NCI-H2196 treated with DMSO at 0.1 percent for 48 hours (cell line): Measurements from ENCODE around the gene ARR3.
A peak's percentile ranks its signal among the peaks of the same experiment; 100 is the strongest.
"Not testable (repeated sequence)": the region's sequence is repeated elsewhere in the genome, so short reads cannot be mapped to it uniquely, and the experiment has no call there.

ENCODE experiments used
- DNase-seq: peaks from one replicate; lab custom pipeline; 2025; ENCODE audit not compliant: unreplicated experiment; lab: John Stamatoyannopoulos, UW

Gene ARR3

DNA sequence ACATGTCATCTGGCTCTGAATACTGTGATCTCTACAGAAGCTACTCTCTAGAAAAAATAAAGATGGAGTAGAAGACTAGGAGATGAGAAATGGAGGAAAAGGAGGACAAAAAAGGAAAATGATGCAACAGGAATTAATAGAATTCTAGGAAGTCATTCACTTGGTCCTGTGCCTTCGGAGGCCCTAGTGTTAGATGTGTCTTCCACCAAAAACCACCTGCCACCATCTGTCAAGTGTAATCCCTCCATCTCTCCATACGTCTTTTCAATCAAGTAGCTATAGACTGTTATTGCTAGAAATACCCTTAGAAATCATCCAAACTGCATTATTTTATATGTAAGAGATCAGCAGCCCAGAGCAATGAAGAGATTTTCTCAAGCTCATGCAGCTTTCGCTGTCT, 10.9 kb downstream of the ARR3 start:
- DNase-seq = no peak

DNA sequence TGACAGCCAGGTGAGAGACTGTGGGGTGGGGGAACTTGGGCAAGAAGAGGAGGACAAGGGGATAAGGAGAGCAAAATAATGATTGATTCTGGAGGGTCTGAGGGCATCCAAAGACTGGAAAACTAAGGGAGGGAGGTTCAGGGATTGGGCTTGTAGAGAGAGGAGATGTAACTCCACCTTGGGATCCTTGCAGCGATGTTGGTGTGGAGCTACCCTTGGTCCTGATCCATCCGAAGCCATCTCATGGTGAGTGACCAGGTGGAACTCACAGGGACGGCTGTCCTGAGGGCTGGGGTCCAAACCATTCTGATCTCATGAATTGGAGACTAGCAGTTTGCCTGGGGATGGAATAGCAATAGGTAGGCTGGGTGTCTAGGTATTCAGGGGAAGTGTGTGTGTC, 12.4 kb downstream of the ARR3 start:
- DNase-seq = no peak

DNA sequence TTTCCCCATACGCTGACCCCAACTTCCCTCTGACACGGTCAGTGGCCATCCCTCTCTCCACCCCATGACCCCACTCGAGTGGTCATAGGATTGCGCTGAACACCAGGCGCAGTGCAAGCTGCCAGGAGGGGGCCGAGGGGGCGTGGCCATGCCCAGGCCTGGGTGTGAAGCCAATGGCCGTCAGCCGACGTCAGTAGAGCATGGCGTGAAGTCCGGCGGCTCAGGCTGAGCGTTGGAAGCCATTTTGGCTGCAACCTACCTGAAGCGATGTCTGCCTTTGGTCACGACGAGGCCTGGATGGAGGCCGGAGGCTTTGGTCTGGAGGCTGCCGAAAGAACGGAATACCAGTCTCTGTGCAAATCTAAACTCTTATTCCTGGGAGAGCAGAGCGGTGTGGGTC, 13.8 kb downstream of the ARR3 start, which contains the start of gene RAB41:
RAB41 (plus strand) TSS at position 222 of the 400 bp plus-strand sequence; CDS start at position 268, 46 bp downstream.
- no peak for DNase-seq

DNA sequence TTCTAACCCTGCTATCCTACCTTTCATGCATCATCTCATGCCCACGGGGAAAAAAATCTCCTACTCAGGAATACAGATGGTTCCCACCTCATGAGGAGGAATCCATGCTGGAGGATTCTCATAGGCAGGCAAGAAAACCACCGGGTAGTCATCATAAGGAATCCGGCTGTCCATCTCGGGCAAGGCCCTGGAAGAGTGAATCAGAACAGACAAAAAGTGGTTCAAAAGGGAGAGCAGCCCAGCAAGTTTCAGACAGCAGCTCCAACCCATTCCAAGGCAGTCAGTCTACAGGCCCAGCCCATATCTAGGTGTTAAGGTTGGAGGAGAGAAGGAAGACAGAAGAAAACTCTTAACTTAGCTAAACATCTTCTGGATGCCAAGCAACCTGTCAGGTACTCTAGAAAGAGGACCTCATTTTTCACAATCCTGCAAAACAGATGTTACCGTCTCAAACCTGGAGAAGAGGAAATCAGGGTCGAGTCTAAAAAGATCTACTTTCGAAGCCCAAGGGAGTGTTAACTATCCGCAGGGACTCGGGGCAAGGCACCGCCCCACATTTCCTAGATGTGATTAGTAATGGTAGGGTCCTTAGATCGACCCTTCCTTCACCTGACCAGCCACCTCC, 21.1 kb downstream of the ARR3 start:
- no peak for DNase-seq

DNA sequence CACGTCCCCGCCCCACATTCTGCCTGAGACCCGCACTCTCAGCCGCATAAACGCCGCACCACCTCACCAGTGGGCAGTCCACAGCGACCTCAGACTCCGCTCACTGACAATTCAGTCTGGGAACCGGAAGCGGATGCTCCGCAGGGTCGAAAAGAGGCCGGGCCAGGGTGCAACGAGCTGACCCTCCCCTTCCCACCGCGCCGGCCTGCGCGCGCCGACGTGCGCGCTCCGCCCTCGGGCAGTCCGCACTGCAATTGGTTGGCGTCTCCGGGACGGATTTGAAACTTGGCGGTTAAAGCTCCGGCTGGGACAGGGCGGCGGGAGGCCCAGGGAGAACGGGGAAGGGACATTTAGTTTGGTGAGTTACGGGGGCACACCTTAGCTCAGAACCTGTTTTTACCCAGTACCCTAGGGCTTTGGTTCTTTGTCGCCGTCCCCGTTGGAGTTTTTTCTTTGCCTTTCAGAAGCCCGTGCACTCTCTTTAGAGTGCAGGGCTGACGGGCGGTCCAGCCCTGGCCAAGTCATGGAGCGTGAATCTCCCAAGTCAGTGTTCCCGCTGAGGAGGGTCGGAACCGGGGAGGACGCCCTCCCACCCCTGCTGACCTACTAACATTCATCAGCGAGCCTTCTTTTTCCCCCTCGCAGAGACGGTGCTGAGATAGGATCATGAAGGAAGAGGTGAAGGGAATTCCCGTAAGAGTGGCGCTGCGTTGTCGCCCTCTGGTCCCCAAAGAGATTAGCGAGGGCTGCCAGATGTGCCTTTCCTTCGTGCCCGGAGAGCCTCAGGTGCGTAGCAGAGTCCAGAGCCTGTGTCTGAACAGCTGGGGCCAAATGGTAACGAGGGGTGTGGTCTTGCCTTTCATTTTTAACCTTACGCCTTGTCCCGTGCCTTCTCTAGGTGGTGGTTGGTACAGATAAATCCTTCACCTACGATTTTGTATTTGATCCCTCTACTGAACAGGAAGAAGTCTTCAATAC, 21.9 kb downstream of the ARR3 start, which contains the start of the genes KIF4A and PDZD11:
KIF4A (plus strand) TSS at position 312 of the 978 bp plus-strand sequence; CDS start at position 667, 355 bp downstream.
PDZD11 (minus strand) TSS at position 135 of the 978 bp plus-strand sequence. CDS start 586 bp downstream, outside the sequence.
- DNase-seq = peak; percentile 49

DNA sequence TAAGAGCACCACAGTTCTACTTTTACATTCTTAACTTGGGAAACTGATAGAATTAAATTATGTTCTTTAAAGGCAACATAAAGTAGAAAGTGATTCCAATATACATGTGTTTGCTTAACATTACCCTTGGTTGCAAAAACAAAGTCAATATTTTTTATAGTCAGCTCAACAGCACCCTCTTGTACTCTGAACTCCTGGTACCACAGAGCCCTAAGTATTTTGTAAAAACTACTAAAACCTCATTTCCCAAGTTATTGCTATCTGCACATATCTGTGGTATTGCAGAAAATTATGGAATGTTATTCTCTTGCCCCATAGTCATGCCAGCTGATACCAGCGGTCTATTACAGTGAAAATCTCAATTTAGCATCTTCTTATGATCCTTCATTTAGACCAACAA, 24.7 kb downstream of the ARR3 start:
- no peak for DNase-seq

DNA sequence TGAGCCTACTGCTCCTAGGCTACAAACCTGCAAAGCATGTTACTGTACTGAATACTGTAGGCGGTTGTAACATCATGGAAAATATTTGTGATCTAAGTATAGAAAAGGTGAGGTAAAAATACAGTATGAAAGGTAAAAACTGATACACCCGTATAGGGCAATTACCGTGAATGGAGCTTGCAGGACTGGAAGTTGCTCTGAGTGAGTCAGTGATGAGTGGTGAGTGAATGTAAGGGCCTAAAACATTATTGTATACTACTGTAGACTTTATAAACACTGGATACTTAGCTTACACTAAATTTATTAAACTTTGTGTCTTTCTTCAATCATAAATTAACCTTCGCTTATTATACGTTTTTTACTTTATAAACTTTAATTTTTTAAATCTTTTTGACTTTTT, 25.5 kb downstream of the ARR3 start:
- no peak for DNase-seq

DNA sequence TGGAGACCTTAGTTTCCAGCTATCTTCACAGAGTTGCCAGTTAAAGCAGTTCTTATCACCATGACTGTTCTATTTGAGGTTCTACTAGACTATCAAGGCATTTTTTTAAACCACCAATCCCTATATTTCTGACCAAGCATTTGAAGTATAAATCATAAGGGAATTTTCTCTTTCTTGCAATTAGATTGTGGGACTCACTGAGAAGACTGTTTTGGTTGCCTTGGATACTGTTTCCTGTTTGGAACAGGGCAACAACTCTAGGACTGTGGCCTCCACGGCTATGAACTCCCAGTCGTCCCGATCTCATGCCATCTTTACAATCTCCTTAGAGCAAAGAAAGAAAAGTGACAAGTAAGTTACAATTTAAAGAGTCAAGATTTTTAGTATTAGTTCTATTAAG, 33.6 kb downstream of the ARR3 start:
- DNase-seq = no peak

DNA sequence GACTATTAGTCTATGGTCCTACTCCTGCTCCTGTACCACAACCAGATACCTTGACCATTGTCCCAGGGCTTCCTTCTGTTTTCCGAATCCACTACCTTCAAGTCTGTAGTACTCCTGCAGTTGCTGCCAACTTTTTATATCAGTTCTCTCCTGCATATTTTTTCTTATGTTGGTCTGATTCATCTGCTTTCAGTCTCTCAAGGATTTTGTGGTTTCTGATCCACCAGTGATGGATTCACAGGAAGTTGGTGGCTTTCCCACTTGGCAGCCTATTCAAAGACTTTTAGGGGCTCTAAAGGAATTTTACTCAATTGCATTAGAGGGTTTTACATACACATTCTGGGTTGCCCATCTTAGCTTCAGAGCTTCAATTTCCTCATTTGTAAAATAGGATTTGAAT, 45.4 kb downstream of the ARR3 start:
- no peak for DNase-seq

DNA sequence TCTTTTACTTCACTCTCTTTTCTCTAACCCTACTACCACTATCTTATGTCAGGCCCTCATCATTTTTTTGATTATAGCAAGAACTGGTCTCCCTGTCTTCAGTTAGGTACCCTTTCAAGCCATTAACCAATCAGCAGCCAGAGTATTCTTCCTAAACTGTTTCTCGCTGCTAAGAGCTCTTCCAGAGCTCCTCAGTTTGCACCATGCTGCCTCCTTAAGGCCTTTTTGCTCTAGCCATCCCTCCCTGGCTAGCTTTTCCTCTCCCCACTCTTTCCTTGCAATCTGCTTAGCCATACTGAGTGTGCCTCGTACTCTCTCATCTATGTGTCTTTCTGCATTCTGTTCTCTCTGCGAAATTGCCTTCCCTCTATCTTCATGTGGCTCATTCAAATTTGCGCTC, 54.6 kb downstream of the ARR3 start:
- DNase-seq = no peak

DNA sequence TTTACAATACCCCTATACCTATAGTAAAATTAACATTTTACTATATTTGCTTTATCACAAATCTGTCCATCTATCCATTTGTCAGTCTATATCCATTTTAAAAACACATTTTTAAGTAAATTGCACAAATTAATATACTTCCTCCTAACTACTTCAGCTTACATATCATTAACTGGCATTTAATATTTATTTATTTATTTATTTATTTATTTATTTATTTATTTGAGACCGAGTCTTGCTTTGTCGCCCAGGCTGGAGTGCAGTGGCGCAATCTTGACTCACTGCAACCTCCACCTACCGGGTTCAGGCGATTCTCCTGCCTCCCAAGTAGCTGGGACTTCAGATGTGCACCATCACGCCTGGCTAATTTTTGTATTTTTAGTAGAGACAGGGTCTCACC, 55.5 kb downstream of the ARR3 start:
- not testable (repeated sequence) for DNase-seq

DNA sequence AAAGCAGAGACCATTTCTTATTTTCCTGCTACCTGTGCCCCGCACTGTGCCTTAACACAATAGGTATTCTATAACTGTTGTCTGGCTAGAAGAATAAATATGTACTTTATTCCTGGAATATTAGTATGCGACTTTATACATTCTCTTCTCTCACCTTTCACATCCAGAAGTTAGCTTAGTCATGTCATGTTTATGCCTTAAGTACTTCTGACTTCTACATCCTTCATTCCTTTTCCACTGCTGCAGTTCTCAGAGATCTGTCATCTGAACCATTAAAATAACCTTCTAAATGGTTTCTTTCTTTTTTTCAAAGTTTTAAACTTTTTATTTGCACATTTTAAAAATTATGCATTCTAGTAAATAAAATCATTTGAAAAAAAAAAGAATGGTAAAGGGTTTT, 56.2 kb downstream of the ARR3 start:
- no peak for DNase-seq

DNA sequence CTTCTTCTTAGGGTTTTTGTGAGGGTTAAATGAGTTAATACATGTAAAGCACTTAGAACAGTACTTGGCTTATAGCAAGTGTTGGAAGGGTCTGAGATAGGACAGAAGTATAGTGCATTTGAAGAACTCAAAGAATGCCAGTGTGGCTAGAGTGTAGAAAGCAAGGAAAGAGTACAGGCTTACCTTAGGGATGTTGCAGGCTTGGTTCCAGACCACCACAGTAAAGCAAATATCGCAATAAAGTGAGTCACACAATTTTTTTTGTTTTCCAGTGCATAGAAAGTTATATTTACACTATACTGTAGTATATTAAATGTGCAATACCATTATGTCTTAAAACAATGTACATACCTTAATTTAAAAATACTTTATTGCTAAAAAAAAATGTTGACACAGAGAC, 63.0 kb downstream of the ARR3 start:
- DNase-seq = no peak
